Activated T-cell treated with anti-CD3 and anti-CD28 coated beads, Interleukin-2, amount 50 U/mL, for 1 hour (primary cell): ENCODE measurements around the gene MTOR.
"Not testable (repeated sequence)": the region's sequence is repeated elsewhere in the genome, so short reads cannot be mapped to it uniquely, and the experiment has no call there.

ENCODE experiments used
- DNase-seq: peaks from one replicate; pipeline ENCODE4 v3.0.0-alpha.2; 2020

Gene MTOR

GRCh38 chr1:11262171-11263049 is at the start of gene MTOR:
Gene MTOR, minus strand, starts transcription at chr1:11262551. Its CDS starts 3,142 bp downstream, at chr1:11259409.
- DNase-seq, result peak; percentile 91

DNA sequence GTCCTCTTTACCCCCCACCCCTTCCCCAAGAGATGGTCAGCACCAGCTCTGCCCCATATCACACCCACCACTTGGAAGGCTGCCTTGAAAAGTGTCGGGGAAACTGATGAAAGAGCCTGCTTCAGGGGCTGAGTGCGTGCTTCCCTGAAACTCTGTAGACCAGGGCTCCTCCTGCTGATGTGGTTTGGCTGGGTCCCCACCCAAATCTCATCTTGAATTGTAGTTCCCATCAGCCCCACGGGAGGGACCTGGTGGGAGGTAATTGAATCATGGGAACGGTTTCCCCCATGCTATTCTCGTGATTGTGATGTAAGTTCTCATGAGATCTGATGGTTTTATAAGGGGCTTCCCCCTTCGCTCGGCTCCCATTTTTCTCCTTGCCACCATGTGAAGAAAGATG is 47.0 kb upstream of the MTOR start:
- DNase-seq, result no peak

DNA sequence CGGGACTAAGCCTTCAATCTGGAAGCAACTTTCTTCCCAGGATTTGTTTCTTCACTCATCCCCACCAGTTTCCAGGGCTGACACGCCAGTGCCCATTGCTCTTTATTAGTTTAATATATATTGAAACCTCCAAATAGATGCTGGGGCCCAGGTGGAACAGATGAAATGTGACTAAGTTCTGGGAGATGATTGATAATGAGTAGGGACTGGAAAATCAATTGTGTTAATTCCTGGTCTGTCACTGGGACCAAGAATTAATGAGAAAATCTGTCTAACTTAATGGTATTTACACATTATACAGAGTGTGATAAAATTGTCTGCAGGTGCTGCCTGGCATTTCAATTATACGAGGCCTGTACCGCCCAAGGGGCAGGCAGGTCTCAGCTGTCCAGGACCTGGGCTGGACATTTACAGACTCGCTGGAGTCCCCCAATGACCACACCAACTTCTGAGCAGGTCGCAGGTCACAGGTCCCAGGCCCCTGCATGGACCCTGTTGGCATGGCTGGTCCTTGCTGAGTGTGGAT is 46.4 kb upstream of the MTOR start:
- DNase-seq, result no peak

GRCh38 chr1:11307852-11308251 is 45.5 kb upstream of the MTOR start:
- DNase-seq, result no peak

DNA sequence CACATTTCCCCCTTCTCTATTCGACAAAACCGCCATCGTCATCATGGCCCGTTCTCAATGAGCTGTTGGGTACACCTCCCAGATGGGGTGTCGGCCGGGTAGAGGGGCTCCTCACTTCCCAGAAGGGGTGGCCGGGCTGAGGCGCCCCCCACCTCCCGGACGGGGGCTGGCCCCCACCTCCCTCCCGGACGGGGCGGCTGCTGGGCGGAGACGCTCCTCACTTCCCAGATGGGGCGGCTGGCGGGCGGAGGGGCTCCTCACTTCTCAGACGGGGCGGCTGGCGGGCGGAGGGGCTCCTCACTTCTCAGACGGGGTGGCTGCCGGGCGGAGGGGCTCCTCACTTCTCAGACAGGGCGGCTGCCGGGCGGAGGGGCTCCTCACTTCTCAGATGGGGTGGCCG is 43.2 kb upstream of the MTOR start:
- DNase-seq, result not testable (repeated sequence)

DNA sequence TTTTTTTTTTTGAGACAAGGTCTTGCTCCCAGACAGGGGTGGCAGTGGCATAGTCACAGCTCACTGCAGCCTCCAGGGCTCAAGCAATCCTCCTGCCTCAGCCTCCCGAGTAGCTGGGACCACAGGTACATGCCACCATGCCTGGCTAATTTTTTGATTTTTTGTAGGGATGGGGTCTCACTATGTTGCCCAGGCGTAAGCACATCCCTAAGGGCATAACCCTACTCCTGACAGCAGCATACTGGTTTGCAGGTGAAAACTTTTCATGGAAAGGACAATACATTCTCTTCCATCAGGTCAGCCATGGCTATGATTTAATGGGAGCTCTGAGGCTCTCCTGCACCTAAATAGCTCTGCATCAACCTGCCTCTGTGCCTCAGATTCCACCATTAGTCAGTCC is 40.0 kb upstream of the MTOR start:
- no peak for DNase-seq

DNA sequence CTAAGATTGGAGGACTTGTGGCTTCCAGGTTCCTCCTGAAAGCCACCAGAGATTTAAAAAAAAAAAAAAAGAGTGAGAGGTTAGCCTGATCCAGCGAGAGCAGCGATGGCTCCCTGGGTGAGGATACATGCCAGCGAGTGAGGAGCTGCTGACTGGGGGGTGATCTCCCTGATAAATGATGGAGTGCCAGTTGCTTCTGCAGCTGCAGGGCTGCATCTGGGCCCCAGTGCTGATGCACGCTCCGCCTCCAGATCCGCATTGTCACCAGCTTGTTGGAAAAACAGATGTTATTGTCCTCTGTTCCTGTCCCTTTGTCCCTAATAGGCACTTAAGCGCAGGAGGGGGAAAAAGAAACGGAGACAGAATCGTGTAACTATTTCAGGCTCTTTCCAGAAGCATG is 39.2 kb upstream of the MTOR start:
- no peak for DNase-seq

DNA sequence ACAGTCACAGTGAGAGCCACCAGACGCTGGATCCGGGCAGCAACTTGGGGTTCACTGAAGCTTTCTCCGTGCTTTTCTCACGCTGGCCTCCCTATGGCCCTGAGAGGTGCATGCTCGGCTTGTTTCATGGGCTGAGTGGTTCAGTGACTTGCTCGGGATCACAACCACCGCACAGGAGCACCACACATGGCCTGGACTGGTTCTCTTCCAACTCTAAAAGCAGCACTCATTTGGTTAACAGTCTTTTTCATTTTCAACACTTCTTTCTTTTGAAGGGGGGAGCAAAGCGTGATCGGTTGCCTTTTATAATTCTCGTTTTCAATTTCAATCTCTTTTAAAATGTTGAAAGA is 36.8 kb upstream of the MTOR start:
- DNase-seq, result no peak

DNA sequence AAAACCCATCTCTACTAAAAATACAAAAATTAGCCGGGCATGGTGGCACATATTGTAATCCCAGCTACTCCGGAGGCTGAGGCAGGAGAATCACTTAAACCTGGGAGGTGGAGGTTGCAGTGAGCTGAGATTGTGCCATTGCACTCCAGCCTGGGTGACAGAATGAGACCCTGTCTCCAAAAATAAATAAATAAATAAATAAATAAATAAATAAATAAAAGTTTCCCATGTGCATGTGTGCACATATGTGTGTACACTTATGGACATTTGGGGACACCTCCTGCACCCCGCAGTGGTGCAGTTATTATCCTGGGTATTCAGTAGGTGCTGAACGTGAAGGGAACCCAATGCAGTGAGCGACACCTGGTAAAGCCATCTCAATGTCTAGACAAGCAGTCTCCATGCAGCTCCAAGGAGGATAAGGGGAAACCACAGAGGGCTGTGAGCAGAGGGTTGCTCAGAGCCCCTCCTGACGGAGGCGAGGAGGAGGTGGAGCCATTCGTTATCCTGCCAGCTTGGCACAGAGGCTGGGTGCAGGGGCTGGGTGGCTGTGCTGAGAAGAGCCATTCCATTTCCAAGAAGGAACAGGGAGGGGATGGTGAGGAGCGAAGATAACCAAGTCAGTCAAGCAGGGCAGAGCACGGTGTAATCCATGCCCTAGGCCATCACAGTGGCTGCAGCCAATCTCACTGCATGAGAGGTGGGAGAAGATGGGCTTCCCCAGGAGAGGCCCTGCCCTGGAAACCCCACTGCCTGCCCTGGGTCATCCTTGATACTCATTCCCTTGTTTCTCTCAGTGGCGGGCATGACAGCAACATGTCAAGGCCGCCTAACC is 36.3 kb upstream of the MTOR start:
- DNase-seq, result no peak

DNA sequence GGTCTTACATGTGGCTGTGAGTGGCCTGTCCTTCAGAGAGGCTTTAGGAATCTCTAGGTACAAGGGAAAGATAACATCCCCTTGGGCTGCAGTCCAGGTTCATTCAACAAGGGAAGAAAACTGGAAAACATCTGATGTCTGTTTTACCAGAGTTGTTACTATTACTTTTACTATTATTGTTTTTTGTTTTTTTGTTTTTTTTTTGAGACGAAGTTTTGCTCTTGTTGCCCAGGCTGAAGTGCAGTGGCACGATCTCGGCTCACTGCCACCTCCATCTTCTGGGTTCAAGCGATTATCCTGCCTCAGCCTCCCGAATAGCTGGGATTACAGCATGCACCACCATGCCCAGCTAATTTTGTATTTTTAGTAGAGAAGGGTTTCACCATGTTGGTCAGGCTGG is 35.4 kb upstream of the MTOR start:
- DNase-seq, result not testable (repeated sequence)

DNA sequence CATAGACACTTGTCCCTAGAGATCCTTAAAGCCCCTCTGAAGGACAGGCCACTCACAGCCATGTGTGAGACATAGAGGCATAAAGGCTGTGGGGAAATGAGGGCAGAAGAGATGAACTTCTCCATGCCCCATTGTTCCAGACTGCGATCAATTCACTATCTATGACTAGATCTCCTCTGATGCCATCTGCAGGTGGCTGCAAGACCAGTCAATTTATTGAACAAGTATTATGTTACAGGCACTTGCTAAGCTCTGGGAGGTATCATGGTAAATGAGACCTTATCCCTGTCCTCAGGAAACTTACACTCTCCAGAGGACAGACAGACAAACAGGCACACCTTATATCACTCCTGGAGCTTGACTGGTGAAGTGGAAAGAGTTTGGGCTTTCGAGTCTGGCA is 33.6 kb upstream of the MTOR start:
- DNase-seq, result no peak

- DNase-seq, result no peak
Measured at GRCh38 chr1:11294951-11295350, 32.6 kb upstream of the MTOR start.

- no peak for DNase-seq
Measured at GRCh38 chr1:11293856-11294255, 31.5 kb upstream of the MTOR start.

GRCh38 chr1:11291049-11291448 is 28.7 kb upstream of the MTOR start:
- no peak for DNase-seq

GRCh38 chr1:11289064-11289463 is 26.7 kb upstream of the MTOR start:
- DNase-seq, result no peak

GRCh38 chr1:11286735-11287410 is 24.5 kb upstream of the MTOR start:
- no peak for DNase-seq

- no peak for DNase-seq
Measured at GRCh38 chr1:11285883-11286734, 23.8 kb upstream of the MTOR start.

DNA sequence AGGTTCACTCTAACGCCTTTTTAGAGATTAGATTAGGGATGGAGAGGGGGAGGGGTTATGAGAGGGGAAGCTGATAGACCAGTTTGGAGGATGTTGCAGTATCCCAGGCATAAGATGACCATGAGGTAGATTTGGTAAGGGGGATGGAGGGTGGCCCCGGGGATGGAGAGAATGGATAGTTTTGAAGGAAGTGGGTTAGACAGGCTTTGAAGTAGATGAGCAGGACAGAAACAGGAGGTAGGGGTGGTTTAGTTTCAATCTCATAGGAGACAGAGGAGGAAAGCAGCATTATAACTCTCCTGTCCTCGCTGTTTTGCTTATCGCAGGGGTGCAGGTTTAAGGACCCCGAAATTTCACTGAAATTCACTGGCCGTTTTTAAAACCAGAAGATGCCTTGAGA is 22.4 kb upstream of the MTOR start:
- DNase-seq, result no peak

DNA sequence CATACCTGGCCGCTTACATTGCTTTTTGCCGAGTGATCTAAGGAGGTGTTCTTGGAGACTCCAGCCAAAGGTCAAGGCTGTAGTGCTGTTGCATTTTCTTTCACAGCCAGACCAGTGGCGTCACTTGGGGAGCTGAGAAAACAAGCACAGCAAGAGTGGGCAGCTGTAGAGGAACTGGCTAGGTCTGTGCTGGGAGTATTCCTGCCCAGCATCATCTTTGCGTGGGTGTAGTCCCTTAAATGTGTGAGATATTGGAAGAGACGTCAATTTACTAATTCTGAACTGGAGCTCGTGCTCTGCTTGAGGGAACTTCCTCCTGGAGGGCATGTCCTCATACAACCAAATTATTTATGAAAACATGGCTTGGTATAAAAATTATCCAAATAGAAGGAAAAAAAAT is 20.8 kb upstream of the MTOR start:
- no peak for DNase-seq

DNA sequence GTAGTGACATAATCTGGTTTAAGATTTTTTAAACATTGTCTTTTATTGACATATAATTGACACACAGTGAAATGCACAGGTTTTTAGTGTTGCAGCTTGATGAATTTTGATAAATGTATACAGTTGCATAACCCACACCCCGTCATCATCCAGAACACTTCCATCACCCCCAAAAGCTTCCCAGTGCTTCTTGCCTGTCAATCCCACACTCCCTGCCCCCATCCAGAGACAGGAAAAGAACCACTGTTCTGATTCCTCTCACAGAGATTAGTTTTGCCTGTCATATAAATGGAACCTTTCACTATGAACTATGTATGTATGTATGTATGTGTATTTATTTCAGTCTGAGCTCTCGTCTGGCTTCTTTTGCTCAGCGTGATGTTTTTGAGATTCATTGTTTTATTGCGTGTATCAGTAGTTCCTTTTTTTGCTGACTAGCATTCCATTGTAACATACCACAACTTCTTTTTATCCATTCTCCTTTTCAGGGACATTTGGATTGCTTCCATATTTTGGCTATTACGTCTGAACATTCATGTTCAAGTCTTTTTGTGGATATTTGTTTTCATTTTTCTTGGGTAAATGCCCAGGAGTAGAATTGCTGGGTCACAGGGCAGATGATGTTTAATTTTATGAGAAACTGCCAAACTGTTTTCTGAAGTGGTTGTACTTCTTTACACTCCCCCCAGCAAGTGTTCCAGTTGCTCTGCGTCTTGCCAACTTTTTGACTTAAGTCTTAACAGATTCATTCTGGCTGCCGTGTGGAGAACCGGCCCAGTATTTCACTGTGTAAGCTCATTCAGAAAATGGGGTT is 19.4 kb upstream of the MTOR start:
- DNase-seq, result no peak

GRCh38 chr1:11280719-11281376 is 18.5 kb upstream of the MTOR start:
- no peak for DNase-seq
